ENCODE measurements around the gene CACNB1.
"Not testable (repeated sequence)": the region's sequence is repeated elsewhere in the genome, so short reads cannot be mapped to it uniquely, and the experiment has no call there.

Gene CACNB1

GRCh38 chr17:39151150-39151942, 46.1 kb downstream of the CACNB1 start, which contains the start of gene PLXDC1:
Gene PLXDC1 (minus strand): TSS chr17:39151637. CDS start chr17:39151437, 200 bp downstream.
- DNase-seq (ENCODE audit: low spot score), result no peak

- no peak for DNase-seq (ENCODE audit: low spot score)
These were observed 46.7 kb downstream of the CACNB1 start for GRCh38 chr17:39150795-39151149.

GRCh38 chr17:39150104-39150634, 47.3 kb downstream of the CACNB1 start:
- no peak for DNase-seq (ENCODE audit: low spot score)

DNA sequence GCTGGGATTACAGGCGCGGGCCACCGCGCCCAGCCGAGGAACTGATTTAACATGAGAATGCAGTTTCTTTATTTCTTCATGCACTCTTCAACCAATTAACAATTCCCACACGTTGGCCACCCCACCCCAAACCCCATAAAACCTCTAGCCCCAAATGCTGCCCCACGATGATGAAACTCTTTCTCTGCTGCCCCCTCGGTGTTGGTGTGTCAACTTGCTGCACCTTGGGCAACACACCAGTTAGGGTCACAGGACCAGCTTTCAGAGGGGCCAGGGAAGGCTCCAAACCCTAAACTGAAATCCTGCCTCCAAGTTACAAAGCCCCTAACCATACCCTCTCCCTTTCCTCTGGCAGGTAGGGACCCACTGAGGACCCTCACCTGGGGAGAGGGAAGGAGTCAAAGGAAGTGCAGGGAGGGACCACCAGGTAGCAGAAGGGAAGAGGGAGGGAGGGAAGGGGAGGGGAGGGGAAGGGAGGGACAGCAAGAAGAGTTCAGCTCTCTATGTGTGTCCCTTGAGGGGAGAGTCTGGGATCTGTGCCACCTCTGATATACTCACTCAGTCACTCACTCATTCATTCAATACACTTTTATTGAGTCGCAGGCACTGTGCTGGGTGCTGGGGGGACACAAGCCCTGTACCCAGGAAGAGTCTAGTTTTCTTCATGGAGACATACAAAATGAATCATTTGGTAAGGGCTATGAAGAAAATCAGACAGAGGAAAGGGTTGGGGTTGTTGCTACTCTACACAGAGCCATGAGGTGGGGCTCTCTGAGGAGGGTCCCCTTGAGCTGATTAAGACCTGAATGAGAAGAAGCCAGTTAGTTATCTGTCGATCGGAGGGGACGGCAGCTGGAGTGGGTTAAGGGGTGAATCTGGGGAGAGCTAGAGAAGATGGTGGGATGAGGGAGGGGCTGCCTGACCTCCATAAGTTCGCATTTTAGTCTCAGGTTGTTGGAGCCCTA, 50.0 kb downstream of the CACNB1 start:
- DNase-seq (ENCODE audit: low spot score), result no peak

- DNase-seq (ENCODE audit: low spot score), result no peak
These were observed 51.2 kb downstream of the CACNB1 start for GRCh38 chr17:39146273-39146672.

DNA sequence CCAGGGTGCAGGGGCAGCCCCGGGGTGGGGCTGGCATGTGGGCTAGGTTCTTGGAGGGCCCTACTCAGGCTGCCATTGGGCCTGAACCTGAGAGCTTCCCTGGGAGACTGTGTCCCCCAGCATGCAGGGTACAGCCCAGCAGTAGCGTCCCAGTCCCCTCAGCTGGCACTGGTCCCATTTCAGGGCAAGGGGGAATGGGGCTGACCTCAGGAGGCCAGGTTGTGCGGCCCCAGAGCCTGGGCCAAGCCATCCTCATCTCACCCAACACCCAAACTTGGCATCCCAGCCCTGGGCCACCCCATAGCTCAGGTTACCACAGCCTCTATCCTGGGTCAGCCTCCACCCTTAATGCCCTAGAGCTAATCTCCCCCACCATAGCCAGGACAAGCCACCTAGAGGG, 52.3 kb downstream of the CACNB1 start:
- DNase-seq (ENCODE audit: low spot score), result no peak

DNA sequence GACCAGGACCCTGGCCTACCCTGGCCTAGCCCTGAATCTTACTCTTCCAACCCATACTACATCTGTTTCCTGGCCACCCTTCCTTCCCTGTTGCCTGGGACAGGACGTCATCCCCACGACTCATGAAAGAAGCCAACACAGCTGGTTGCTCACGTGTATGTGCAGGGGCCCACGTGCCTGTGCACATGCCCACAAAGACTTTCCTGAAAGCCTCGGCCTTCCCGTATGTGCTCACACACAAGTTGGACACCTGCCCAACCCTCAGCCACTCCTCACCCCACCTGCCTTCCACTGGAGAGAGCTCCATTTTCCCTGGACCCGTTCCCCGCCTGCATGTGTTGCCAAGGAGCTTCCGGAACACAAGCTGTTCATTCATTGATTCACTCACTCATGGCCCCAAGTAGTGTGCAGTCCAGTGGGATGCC, 53.0 kb downstream of the CACNB1 start:
- DNase-seq (ENCODE audit: low spot score), result no peak

GRCh38 chr17:39143552-39144093, 53.8 kb downstream of the CACNB1 start:
- DNase-seq (ENCODE audit: low spot score), result no peak

DNA sequence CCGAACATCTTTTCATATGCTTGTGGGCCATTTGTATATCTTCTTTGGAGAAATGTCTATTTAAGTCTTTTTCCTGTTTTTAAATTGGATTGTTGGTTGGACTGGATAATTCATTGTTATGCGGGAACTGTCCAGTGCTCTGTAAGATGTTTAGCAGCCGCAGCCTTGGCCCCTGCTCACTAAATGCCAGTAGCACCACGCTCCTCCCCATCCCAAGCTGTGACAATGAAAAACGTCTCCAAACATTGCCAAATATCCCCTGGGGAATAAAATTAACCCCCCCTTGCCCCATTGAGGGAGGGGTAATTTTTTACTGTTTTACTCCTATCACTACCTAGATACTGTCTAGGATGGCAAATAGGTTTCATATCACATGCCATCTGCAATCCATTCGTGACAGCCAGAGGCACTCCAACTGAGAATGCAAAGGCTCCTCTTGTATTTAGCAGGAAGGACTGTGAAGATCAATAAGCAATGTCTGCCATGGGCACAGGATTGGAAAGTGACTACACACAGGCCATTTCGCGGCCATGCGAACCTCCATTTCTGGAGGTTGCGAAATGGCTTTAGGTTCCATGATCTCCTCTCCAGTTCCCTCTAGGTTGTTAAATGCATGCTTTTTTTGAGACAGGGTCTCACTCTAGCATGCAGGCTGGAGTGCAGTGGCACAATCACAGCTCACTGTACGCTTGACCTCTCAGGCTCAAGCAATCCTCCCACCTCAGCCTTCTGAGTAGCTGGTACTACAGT, 55.4 kb downstream of the CACNB1 start:
- DNase-seq (ENCODE audit: low spot score), result no peak

DNA sequence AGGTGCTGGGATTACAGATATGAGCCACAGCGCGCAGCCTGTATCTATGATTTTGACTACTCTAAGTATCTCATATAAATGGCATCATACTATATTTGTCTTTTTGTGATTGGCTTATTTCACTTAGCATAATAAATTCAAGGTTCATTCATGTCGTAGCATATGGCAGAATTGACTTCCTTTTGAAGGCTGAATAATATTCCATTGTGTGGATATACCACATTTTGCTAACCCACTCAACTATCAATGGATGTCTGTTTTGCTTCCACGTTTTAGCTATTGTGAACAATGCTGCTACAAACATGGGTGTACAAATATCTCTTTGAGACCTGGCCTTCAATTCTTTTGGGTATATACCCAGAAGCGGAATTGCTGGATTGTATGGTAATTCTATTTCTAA, 56.2 kb downstream of the CACNB1 start:
- no peak for DNase-seq (ENCODE audit: low spot score)

GRCh38 chr17:39139561-39139960, 57.9 kb downstream of the CACNB1 start:
- no peak for DNase-seq (ENCODE audit: low spot score)

- DNase-seq (ENCODE audit: low spot score), result no peak
These were observed 58.3 kb downstream of the CACNB1 start for GRCh38 chr17:39139161-39139511.

DNA sequence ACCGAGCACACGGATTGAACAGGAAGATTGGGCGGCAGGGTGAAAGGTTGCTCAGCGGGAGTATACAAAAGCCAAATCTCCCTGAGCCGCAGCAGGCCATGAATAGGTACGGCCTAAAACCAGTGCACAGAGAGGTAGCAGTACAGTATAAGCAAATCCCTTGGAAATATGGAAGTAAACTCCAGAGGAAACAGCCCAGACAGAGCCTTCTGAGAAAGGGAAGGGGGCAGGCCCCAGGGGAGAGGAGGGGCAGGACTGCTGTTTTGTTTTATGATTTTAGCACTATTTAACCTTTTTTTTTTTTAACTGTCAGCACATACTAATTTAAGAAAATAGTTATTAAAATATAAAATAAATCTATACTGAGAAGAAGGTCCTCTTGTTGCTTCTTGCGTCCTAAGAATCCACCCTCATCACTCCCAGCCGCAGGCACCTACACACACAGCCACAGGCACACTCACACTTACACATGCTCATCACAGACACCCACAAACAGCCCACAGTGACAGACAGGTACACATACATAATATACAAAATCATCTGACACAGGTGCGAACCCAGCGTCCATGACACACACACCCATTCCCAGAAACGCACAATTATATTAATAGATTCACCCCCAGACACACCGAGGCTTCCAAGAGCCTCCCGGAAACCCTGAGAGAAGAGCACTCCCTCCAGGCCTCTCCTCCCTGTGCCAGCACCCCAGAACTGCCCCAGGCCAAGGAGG, 58.9 kb downstream of the CACNB1 start:
- DNase-seq (ENCODE audit: low spot score), result no peak

GRCh38 chr17:39134878-39135277, 62.6 kb downstream of the CACNB1 start:
- DNase-seq (ENCODE audit: low spot score), result no peak

DNA sequence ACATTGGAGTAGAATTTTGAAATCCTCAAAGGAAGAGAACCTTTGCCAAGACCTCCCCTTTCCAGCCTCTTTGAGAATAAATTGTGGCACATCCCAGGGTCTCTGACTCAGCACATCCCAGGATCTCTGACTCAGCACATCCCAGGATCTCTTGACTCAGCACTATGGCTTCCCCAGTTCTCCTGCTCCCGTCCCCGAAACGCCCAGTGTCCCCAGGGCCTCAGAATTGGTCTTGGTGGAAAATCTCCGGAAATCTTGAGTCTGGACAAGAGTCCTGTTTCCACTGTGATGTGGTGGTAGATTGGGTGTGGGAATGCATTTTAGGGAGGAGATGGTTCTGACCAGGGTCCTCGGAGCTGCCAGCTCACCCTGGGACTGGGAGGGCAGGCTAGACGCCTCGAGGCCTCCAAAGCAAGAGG, 65.3 kb downstream of the CACNB1 start:
- DNase-seq (ENCODE audit: low spot score), result no peak

DNA sequence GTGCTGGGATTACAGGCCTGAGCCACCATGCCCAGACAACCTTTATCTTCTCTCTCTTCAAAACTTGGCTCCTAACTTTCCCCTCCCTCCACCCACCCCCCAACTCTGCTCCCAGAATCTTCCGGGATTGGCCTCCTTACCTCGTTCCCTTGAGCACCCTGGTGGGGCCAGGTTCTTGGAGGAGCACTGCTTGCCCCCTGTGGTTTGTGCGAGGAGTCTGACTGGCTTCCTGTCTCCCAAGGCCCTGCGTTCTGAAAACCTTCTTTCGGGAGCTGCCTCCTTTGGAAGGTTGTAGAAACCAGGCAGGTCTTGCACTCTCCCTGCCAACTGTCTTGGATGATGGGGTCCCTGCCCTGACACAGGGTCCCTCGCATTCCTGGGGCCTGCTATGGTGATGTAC, 65.9 kb downstream of the CACNB1 start:
- DNase-seq (ENCODE audit: low spot score), result no peak

- DNase-seq (ENCODE audit: low spot score), result no peak
These were observed 67.3 kb downstream of the CACNB1 start for GRCh38 chr17:39130205-39130604.

DNA sequence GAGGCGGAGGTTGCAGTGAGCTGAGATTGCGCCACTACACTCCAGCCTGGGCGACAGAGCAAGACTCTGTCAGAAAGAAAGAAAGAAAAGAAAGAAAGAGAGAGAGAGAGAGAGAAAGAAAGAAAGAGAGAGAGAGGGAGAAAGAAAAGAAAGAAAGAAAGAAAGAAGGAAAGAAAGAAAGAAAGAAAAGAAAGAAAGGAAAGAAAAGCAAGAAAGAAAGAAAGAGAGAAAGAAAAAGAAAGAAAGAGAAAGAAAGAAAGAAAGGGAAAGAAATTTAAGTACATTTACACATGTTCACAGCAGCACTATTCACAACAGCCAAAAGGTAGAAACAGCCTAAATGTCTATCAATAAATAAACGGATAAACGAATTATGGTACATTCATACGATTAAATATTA, 67.9 kb downstream of the CACNB1 start:
- DNase-seq (ENCODE audit: low spot score), result not testable (repeated sequence)

GRCh38 chr17:39126436-39126835, 71.0 kb downstream of the CACNB1 start:
- DNase-seq (ENCODE audit: low spot score), result no peak

GRCh38 chr17:39125143-39125875, 72.2 kb downstream of the CACNB1 start:
- DNase-seq (ENCODE audit: low spot score), result no peak

Measured in putamen (tissue), 1 donor.